ENCODE results near the gene ZBTB20. TPM values are rescaled to one million over a fixed set of nuclear protein-coding genes. Genes with fewer than 3 reads are reported as not detected.

The ZBTB20 gene
- total and polyA plus RNA-seq, 2 of the 4 experiments (the other 2 are of a cell fraction) = 0.75 to 14.7 TPM

- H3K9me1 ChIP-seq (ENCODE audit: insufficient read depth, low read length) = no peaks in the 10 kb centered on the region
- no peak overlapping the region for H3K4me3 ChIP-seq (ENCODE audit: insufficient read depth, low read depth, low read length)
- no peak overlapping the region for H3K4ac ChIP-seq (ENCODE audit: low read depth, low read length)
- peaks cover 2% of the 10 kb centered on the region; the same call in 1 of the 2 replicates for H3K4me1 ChIP-seq (ENCODE audit: control insufficient read depth, insufficient read depth, low read length)
- no peak overlapping the region for H2BK5ac ChIP-seq (ENCODE audit: low read depth, low read length, poor library complexity, severe bottlenecking)
- BruUV-seq (replicated peaks) = no TSS peak
- no peak overlapping the region for H2AK9ac ChIP-seq (replicated peaks; ENCODE audit: low read depth, low read length, poor library complexity)
- H4K5ac ChIP-seq (ENCODE audit: low read depth, low read length) = no peak overlapping the region
- no peak overlapping the region for H3K56ac ChIP-seq (ENCODE audit: extremely low read depth, insufficient read depth, low read length)
- H2AK5ac ChIP-seq (ENCODE audit: low read depth, low read length) = no peak overlapping the region
- ATAC-seq (ENCODE audit: low read depth) = no peak
- H4K8ac ChIP-seq (ENCODE audit: low read depth in 2 of 2, low read length in 2 of 2) = no peak overlapping the region
- no peaks in the 10 kb centered on the region for H3K9me3 ChIP-seq (ENCODE audit: control insufficient read depth, insufficient read depth, low read length)
- H2AFZ ChIP-seq (replicated peaks; ENCODE audit: low read length, poor library complexity) = no peak overlapping the region
- ChIA-PET CTCF (interaction anchor here (0.6 kb wide), 1 partner anchor 49 kb away, joined by 3 read pairs; no protein-coding TSS in a partner anchor), POLR2A (ENCODE audit: unreplicated experiment) (no interaction called here)
- H3K27me3 ChIP-seq (ENCODE audit: control insufficient read depth, insufficient read depth, low read length) = no peaks in the 10 kb centered on the region
- TF ChIP-seq MXI1 (IDR thresholded peaks at IDR 0.05; ENCODE audit: borderline replicate concordance, low read depth, low read length) (no peak), CHD1 (IDR thresholded peaks at IDR 0.05; ENCODE audit: low read depth, low read length) (no peak), CTCF (conservative IDR thresholded peaks at IDR 0.05; ENCODE audit: low read depth, low read length) (no peak), MAFK (IDR thresholded peaks at IDR 0.05; ENCODE audit: low read depth, low read length) (no peak), MAZ (IDR thresholded peaks at IDR 0.05; ENCODE audit: borderline replicate concordance, low read depth, low read length) (no peak), RCOR1 (IDR thresholded peaks at IDR 0.05; ENCODE audit: insufficient replicate concordance, low read length) (no peak), NFE2L2 (IDR thresholded peaks at IDR 0.05; ENCODE audit: low read depth, low read length) (no peak), SMC3 (IDR thresholded peaks at IDR 0.05; ENCODE audit: low read depth, low read length) (no peak), RAD21 (IDR thresholded peaks at IDR 0.05; ENCODE audit: low read length) (no peak), FOS (IDR thresholded peaks at IDR 0.05; ENCODE audit: low read depth, low read length) (no peak), USF2 (IDR thresholded peaks at IDR 0.05; ENCODE audit: low read depth, low read length) (no peak), ELK1 (IDR thresholded peaks at IDR 0.05; ENCODE audit: borderline replicate concordance, low read depth, low read length) (no peak), RFX5 (IDR thresholded peaks at IDR 0.05; ENCODE audit: low read depth, low read length) (no peak), BHLHE40 (IDR thresholded peaks at IDR 0.05; ENCODE audit: low read depth, low read length) (no peak), CEBPB (IDR thresholded peaks at IDR 0.05; ENCODE audit: low read depth, low read length) (no peak), POLR2A (IDR thresholded peaks at IDR 0.05; ENCODE audit: low read depth, low read length) (no peak)
- H2BK15ac ChIP-seq (ENCODE audit: low read depth, low read length) = no peak overlapping the region
- dilution Hi-C loops (cut with HindIII; ENCODE audit: low sequenced_read_pairs, unreplicated experiment) = no loop called here
- no peak overlapping the region for H3K9ac ChIP-seq (ENCODE audit: low read depth, low read length)
- H4K91ac ChIP-seq (ENCODE audit: insufficient read depth, low read depth, low read length) = no peak overlapping the region
- 0 out of 2 replicates have a peak, but pooled peaks cover 3% of the 10 kb centered on the region for H4K20me1 ChIP-seq (ENCODE audit: insufficient read depth, low read length)
- no CpG with 5 or more reads among the region's 1 CpG for WGBS, 2 experiments (ENCODE audit: extremely low coverage in 2 of 2, insufficient read length in 1 of 2)
- H3K14ac ChIP-seq (replicated peaks; ENCODE audit: low read depth, low read length) = no peak overlapping the region
- no peak overlapping the region for H3K27ac ChIP-seq (ENCODE audit: insufficient read depth, low read length)
- no peak overlapping the region for H2BK20ac ChIP-seq (ENCODE audit: low read depth, low read length)
- no peak for DNase-seq
- H3K36me3 ChIP-seq (ENCODE audit: control insufficient read depth, insufficient read depth, low read length) = no peaks in the 10 kb centered on the region
- H3K23ac ChIP-seq (ENCODE audit: low read depth, low read length) = no peak overlapping the region
- H3K18ac ChIP-seq (ENCODE audit: low read depth, low read length) = no peak overlapping the region
- H3K79me1 ChIP-seq (ENCODE audit: low read depth in 1 of 2, low read length in 2 of 2) = peaks cover 0 to 14% of the 10 kb centered on the region in 2 experiments; a peak in 3 of 4 replicates
- intact Hi-C loops (cut with micrococcal nuclease) = no loop called here
- no peak overlapping the region for H2BK120ac ChIP-seq (ENCODE audit: low read depth, low read length)
- in situ Hi-C loops (cut with MboI; ENCODE audit: low sequenced_read_pairs) = no loop called here
- no peak overlapping the region for H3K4me2 ChIP-seq (ENCODE audit: low read depth, low read length)
Observed at GRCh38 chr3:114469070-114469469, 678.0 kb downstream of the ZBTB20 start.

Measured in IMR-90 (cell line).